Ishikawa (cell line): ENCODE results near the gene ZNF543.

Experiments used
- CEBPB ChIP-seq: IDR thresholded peaks from 2 replicates; pipeline ENCODE4 v1.6.1; 2012
- CREB1 ChIP-seq: IDR thresholded peaks from 2 replicates; pipeline ENCODE4 v1.6.1; 2012; ENCODE audit warnings: low read depth
- EGR1 ChIP-seq: IDR thresholded peaks from 2 replicates; pipeline ENCODE4 v1.6.1; 2012
- EP300 ChIP-seq: IDR thresholded peaks from 2 replicates; pipeline ENCODE4 v1.6.1; 2012; ENCODE audit warnings: borderline replicate concordance
- FOXM1 ChIP-seq: IDR thresholded peaks from 2 replicates; pipeline ENCODE4 v1.6.1; 2012; ENCODE audit warnings: low read depth, borderline replicate concordance
- MAX ChIP-seq: IDR thresholded peaks from 2 replicates; pipeline ENCODE4 v1.6.1; 2012
- NFIC ChIP-seq: IDR thresholded peaks from 2 replicates; pipeline ENCODE4 v1.6.1; 2012
- RAD21 ChIP-seq: IDR thresholded peaks from 2 replicates; pipeline ENCODE4 v1.6.1; 2012; ENCODE audit warnings: low read depth
- TAF1 ChIP-seq: IDR thresholded peaks from 2 replicates; pipeline ENCODE4 v1.6.1; 2012; ENCODE audit warnings: low read depth, mild to moderate bottlenecking
- TCF12 ChIP-seq: IDR thresholded peaks from 2 replicates; pipeline ENCODE4 v1.6.1; 2012; ENCODE audit warnings: low read depth
- TEAD4 ChIP-seq: IDR thresholded peaks from 2 replicates; pipeline ENCODE4 v1.6.1; 2012
- USF1 ChIP-seq: IDR thresholded peaks from 2 replicates; pipeline ENCODE4 v1.6.1; 2012
- YY1 ChIP-seq: IDR thresholded peaks from 2 replicates; pipeline ENCODE4 v1.6.1; 2012; ENCODE audit warnings: low read depth
- ZBTB7A ChIP-seq: IDR thresholded peaks from 2 replicates; pipeline ENCODE4 v1.6.1; 2012; ENCODE audit warnings: low read depth
- TF ChIP-seq, protein P1 (sequence below): IDR thresholded peaks from 2 replicates; pipeline ENCODE4 v1.6.1; 2012; ENCODE audit warnings: low read depth, mild to moderate bottlenecking

The ZNF543 gene

GRCh38 chr19:57374179-57374578 lies 53.9 kb downstream of the ZNF543 start:
- no peak for TF ChIP-seq USF1
- TF ChIP-seq MAX, result no peak
- no peak for TF ChIP-seq TEAD4
- no peak for TF ChIP-seq RAD21
- TF ChIP-seq EP300, result no peak
- TF ChIP-seq TAF1, result no peak
- TF ChIP-seq ZBTB7A, result no peak
- no peak for TF ChIP-seq FOXM1
- TF ChIP-seq NFIC, result no peak
- TF ChIP-seq CREB1, result no peak
- TF ChIP-seq CEBPB, result no peak
- TF ChIP-seq, protein P1, sequence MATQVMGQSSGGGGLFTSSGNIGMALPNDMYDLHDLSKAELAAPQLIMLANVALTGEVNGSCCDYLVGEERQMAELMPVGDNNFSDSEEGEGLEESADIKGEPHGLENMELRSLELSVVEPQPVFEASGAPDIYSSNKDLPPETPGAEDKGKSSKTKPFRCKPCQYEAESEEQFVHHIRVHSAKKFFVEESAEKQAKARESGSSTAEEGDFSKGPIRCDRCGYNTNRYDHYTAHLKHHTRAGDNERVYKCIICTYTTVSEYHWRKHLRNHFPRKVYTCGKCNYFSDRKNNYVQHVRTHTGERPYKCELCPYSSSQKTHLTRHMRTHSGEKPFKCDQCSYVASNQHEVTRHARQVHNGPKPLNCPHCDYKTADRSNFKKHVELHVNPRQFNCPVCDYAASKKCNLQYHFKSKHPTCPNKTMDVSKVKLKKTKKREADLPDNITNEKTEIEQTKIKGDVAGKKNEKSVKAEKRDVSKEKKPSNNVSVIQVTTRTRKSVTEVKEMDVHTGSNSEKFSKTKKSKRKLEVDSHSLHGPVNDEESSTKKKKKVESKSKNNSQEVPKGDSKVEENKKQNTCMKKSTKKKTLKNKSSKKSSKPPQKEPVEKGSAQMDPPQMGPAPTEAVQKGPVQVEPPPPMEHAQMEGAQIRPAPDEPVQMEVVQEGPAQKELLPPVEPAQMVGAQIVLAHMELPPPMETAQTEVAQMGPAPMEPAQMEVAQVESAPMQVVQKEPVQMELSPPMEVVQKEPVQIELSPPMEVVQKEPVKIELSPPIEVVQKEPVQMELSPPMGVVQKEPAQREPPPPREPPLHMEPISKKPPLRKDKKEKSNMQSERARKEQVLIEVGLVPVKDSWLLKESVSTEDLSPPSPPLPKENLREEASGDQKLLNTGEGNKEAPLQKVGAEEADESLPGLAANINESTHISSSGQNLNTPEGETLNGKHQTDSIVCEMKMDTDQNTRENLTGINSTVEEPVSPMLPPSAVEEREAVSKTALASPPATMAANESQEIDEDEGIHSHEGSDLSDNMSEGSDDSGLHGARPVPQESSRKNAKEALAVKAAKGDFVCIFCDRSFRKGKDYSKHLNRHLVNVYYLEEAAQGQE, result no peak
- TF ChIP-seq TCF12, result no peak
- TF ChIP-seq EGR1, result no peak
- no peak for TF ChIP-seq YY1

GRCh38 chr19:57376151-57376550 lies 55.9 kb downstream of the ZNF543 start:
- no peak for TF ChIP-seq TEAD4
- TF ChIP-seq USF1, result no peak
- TF ChIP-seq FOXM1, result no peak
- TF ChIP-seq YY1, result no peak
- TF ChIP-seq, protein P1, result no peak
- TF ChIP-seq RAD21, result no peak
- TF ChIP-seq CEBPB, result no peak
- TF ChIP-seq MAX, result no peak

GRCh38 chr19:57377498-57378146 lies 57.4 kb downstream of the ZNF543 start:
- no peak for TF ChIP-seq EGR1
- TF ChIP-seq YY1, result no peak
- no peak for TF ChIP-seq TCF12
